MV-4-11 (cell line): ENCODE results near the gene C16orf90.

Experiments used
- DNase-seq: peaks from one replicate; lab custom pipeline; 2025; lab: John Stamatoyannopoulos, UW

Gene C16orf90

DNA sequence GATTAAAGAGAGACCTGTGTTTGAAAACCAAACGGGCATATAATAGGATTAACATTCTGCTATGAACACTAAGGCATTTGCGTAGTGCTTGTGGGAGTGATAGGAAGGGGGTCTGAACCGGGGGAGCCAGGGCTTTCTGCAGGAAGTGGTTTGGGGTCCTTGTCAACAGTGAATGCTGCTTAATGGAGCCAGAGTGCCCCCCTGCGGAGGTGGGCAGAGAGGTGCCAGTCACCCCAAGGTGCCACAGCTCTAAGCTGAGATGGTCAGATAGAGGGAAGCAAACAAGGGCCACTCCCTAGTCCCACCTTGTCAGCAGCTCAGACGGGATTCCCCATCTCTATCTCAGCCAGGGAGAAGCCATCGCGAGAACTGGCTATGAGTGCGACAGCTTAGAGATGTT is 34.1 kb downstream of the C16orf90 start:
- DNase-seq = no peak

DNA sequence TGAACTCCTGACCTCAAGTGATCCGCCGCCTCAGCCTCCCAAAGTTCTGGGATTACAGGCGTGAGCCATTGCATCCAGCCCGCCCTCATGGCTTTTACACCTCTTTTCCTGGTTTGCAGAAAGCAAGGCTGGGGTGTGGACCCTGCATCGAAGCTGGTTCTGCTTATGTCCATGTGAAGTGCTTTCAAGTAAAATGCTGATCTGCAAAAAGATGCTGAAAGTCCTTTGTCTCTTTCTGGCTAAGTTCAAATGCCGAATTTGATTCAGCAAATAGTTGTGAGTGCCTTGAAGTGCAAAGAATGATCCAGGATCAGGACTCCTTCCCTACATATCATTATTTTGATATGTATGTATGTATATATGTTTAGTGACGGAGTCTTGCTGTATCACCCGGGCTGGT is 34.7 kb downstream of the C16orf90 start:
- no peak for DNase-seq

DNA sequence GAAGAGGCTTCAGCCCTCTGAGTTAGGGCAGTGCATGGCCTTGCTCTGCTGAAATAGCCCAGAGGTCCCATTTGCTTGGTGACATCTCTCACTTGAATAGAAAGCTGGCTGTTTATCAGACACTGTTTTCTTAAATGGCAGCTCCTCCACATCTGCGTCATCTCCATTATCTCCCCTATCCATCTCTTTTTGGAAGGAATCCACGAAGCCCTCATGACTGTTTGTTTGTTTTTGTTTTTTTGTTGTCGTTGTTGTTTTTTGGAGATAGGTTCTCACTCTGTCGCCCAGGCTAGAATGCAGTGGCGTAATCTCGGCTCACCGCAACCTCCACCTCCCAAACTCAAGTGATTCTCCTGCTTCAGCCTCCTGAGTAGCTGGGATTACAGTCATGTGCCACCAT is 35.2 kb downstream of the C16orf90 start:
- DNase-seq = no peak

DNA sequence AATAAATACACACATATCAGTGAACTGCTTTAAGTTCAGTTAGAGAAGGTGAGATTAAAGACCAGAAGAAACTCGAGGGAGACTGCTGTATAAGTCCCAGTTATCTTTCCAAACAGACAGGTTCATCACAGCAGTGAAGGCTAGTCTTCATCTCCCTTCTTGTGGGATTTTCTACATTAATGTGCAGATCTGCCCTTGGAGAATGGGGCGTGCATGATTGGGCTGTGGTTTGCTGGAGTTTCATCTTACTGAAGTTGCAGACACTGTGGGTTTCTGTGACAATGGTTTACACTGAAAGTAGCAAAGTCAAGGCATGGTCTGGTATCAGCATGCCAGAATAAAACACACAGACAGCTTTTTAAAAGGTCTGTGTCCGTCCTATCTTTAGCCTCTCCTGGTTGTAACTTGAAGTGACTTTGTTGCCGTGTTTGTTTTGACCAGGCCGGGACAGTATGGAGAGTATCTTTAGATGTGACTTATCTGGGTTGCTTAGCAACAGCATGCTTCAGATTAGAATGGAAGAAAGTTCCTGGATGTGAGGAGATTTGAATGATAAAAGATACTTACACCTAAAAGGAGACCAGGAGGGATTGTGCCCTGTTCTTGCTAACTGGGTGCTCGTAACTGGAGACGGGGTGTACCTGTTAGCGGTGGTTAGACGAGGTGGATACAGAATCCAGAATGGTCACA is 35.7 kb downstream of the C16orf90 start:
- no peak for DNase-seq

DNA sequence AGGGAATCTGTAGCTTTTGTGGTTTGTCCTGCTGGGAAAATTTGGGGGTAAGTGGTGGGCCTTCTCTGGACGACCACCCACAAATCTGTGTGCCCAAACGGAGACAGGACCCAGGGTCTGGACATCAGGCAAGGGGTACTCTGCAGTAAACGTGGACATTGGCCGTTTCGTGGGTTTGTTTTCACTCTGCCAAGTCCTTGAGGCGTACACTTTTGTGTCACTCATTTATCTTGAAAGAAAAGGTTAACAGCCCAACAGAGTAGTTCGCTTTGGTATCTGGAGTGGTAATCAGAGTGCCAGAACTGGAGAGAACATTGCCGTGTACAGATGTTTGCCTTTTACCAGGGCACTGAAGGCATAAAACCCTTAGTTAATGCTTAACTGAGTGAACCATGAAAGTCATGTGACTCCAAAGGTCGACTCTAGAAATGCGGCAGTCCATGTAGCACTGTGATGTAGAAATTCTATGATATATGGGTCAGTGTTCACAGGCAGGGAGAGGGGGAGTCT is 36.4 kb downstream of the C16orf90 start:
- peak; percentile 31 for DNase-seq

DNA sequence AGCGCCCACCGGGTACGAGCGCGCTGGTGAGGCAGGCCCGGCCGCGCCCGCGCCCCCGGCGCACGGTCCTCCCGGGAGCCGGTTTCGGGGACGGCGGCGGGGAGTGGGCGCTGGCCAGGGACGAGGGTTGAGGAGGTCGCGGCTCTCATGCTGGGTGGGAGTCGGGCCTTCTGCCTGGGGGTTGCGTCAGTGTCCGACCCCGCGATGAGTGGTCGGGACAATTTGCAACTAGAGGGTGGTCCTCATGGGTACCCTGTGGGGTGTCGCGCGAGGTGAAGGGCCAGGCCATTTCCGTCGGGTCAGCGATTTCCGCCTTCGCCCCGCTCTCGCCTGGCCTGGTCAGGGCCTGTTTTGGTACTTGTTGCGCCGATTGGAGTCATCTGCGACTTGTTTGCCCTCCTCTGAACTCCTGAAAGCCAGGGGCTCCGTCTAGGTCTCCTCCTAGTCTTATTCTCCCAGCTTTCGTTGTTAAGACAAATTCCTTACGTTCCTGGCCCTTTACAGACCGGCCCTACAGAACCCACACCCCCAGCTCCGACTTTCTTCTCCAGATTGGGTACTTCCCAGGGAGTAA is 36.9 kb downstream of the C16orf90 start:
- no peak for DNase-seq

DNA sequence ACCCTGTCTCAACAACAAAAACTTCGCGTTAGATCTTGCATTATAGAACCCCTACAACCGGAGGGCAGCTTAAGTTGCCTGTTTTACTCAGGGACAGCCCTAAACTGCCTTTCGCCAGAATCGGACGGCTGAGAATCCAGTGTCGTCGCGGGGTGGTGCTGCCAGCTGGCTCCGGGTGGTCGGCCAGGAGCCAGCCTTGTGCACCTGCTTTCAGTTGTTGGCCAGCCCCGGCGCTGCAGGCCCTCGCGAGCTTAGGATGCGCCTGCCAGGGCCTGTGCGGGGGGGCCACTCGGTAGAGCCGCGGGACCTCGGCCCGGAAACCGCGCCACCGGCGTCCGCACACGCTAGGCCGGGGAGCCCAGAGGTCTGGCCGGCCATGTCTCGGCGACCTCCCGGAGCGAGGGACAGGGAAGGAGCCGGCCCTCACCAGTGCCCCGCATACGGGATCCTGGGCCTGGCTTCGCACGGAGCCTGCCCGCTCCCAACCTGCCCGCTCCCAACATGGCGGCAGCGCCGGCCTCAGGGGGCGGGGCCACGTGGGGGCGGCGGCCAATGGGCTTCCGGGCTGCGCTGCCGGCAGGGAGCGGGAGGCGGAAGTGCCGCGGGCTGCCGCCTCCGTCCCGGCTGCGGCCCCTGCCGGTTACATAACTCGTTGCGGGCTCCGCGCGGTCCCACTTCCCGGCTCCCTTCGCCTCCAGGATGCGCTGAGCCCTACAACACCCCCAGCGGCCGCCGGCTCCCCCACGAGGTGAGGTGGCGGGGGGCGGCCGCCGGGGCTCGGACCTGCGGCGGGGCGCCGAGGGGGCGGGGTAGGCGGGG is 37.6 kb downstream of the C16orf90 start:
- DNase-seq = peak; percentile 82

DNA sequence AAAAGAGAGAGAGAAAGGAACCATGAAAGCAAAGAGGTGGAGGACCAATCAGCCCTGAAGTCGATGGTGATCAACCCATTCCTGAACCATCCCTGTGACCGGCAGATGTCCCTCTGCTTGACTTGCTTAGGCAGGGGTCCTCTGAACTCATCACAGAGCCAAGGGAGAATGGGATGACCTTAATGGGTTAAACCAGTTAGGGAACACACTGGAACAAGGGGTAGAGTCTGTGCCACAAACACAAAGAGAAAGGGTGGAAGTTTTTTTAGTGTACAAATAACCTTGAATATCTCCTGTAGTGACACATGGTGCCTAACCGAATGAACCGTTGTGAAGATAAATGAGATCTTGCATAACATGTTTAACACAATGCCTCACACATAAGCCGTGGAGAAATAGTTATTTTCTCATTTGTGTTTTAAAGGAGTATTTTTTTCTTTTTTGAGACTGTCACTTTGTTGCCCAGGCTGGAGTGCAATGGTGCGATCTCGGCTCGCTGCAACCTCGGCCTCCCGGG is 40.6 kb downstream of the C16orf90 start:
- DNase-seq = peak; percentile 55

DNA sequence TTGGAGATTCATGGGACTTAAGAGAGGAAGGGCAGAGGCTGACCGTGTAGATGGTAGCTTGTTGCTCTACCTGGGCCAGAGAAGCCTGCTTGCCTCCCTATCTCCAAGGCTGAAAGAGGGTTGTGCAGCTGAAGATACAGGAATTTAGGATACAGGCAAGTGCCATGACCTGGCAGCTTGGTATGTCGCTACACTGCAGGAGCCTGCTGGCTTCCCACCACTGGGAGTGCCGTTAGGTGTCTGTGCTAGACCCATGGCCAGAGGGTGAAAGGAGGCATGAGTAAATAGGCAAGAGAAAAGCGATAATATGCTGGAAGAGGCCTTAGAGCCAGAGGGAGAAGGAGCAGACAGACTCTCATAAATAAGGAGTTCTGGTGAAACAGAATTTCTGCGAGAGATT is 41.2 kb downstream of the C16orf90 start:
- no peak for DNase-seq

DNA sequence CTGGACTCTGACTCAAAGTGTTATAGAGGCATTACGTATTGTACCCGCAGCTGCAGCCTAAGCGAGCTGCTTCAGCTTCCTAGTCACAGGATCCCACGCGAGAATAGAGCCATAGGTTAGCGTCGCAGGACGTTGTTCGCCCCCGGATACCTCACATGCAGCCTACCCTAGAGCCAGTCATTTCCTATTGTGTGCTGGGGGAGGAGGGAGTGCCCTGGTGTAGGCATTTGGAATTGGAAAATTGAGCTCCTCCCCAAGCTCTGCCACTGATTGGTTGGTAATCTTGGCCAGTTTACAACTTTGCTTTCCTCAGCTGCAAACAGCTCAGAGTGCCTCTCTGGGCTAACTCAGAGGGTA is 51.3 kb downstream of the C16orf90 start:
- peak; percentile 37 for DNase-seq
